ENCODE data around the gene UGGT2. TPM values are rescaled to one million over a fixed set of nuclear protein-coding genes. Genes with fewer than 3 reads are reported as not detected.
"Not testable (repeated sequence)": the region's sequence is repeated elsewhere in the genome, so short reads cannot be mapped to it uniquely, and the experiment has no call there.

UGGT2 gene
- polyA plus RNA-seq, 2 of the 4 experiments (the other 2 are of a cell fraction), result 10.3 to 27.9 TPM

GRCh38 chr13:95982144-95982543 lies 71.1 kb downstream of the UGGT2 start:
- FAIRE-seq (no peak), ATAC-seq (no peak), DNase-seq (ENCODE audit: low read depth in 1 of 2, low spot score in 1 of 2) (no peak)
- Histone ChIP-seq H3K4me2 (no peak overlapping the region), H3K9me3 (no peaks in the 10 kb centered on the region), H3K27ac (no peak overlapping the region), H3K4me3 (no peak overlapping the region), H3K4me1 (no peaks in the 10 kb centered on the region)
- ChIA-PET CTCF (interaction anchor here (0.6 to 1.4 kb wide), 3 partner anchors 8 to 135 kb away, joined by 3 to 4 read pairs (median 3); no protein-coding TSS in a partner anchor), POLR2A (no interaction called here)
- 64% methylated on average over 4 of the region's 4 CpGs for WGBS (ENCODE audit: missing lambda C conversion rate)
- TF ChIP-seq ELK1 (IDR thresholded peaks at IDR 0.05; ENCODE audit: low read depth, low read length) (no peak), TP53 (CRISPR knock-in tag; IDR thresholded peaks at IDR 0.05) (no peak), MYC (IDR thresholded peaks at IDR 0.05; ENCODE audit: borderline replicate concordance, low read length) (no peak), EHF (CRISPR knock-in tag; IDR thresholded peaks at IDR 0.05) (no peak), FOSL2 (IDR thresholded peaks at IDR 0.05) (no peak), FOSL2 (CRISPR knock-in tag; IDR thresholded peaks at IDR 0.05) (no peak), HDAC2 (IDR thresholded peaks at IDR 0.05) (no peak), JUN (IDR thresholded peaks at IDR 0.05) (no peak), KDM1A (IDR thresholded peaks at IDR 0.05; ENCODE audit: low read depth) (no peak), HMGXB4 (CRISPR knock-in tag; IDR thresholded peaks at IDR 0.05; ENCODE audit: borderline replicate concordance) (no peak), EHMT2 (IDR thresholded peaks at IDR 0.05; ENCODE audit: low read depth) (no peak), ESRRA (IDR thresholded peaks at IDR 0.05; ENCODE audit: borderline replicate concordance, low read length) (no peak), RAD21 (conservative IDR thresholded peaks at IDR 0.05 in 1 of 2, IDR thresholded peaks at IDR 0.05 in 1 of 2) (no peak), FOXS1 (CRISPR knock-in tag; IDR thresholded peaks at IDR 0.05) (no peak), RFX5 (IDR thresholded peaks at IDR 0.05) (no peak), BCL3 (IDR thresholded peaks at IDR 0.05) (no peak), JUNB (IDR thresholded peaks at IDR 0.05) (no peak)

GRCh38 chr13:95972651-95973050 lies 80.5 kb downstream of the UGGT2 start:
- H3K4me2 ChIP-seq; ATAC-seq; H3K4me3 ChIP-seq; H3K4me1 ChIP-seq; H3K27ac ChIP-seq; CTCF ChIA-PET; DNase-seq (ENCODE audit: low read depth in 1 of 2, low spot score in 1 of 2); POLR2A ChIA-PET; FAIRE-seq; H3K9me3 ChIP-seq: not testable (repeated sequence)
- WGBS (ENCODE audit: missing lambda C conversion rate), result 97% methylated on average over 6 of the region's 6 CpGs

- no peak for FAIRE-seq
- 93% methylated on average over 2 of the region's 2 CpGs for WGBS (ENCODE audit: missing lambda C conversion rate)
- Histone ChIP-seq H3K4me2 (no peak overlapping the region), H3K27ac (no peak overlapping the region), H3K4me3 (no peak overlapping the region), H3K4me1 (no peaks in the 10 kb centered on the region), H3K9me3 (no peaks in the 10 kb centered on the region)
- POLR2A ChIA-PET, result no interaction called here
- no peak for ATAC-seq
- no peak for TF ChIP-seq RFX5 (IDR thresholded peaks at IDR 0.05)
- TF ChIP-seq JUNB (IDR thresholded peaks at IDR 0.05), result no peak
- no peak for TF ChIP-seq CBX8 (IDR thresholded peaks at IDR 0.05)
- TF ChIP-seq BHLHE40 (IDR thresholded peaks at IDR 0.05; ENCODE audit: low read depth, low read length), result no peak
- TF ChIP-seq TFCP2L1 (CRISPR knock-in tag; IDR thresholded peaks at IDR 0.05), result no peak
- TF ChIP-seq HOXB13 (CRISPR knock-in tag; IDR thresholded peaks at IDR 0.05; ENCODE audit: low read depth), result no peak
- TF ChIP-seq RNF2 (IDR thresholded peaks at IDR 0.05; ENCODE audit: borderline replicate concordance, low read depth), result no peak
- TF ChIP-seq RARB (CRISPR knock-in tag; IDR thresholded peaks at IDR 0.05), result no peak
- no peak for TF ChIP-seq NR3C1 (IDR thresholded peaks at IDR 0.05)
- TF ChIP-seq BCL3 (IDR thresholded peaks at IDR 0.05), result no peak
- TF ChIP-seq ZC3H11A (IDR thresholded peaks at IDR 0.05), result no peak
- DNase-seq (ENCODE audit: low read depth in 1 of 2, low spot score in 1 of 2), result no peak
- CTCF ChIA-PET, result no interaction called here
These were observed 82.3 kb downstream of the UGGT2 start for GRCh38 chr13:95970878-95971277.

All from A549 (cell line).